Right lobe of liver (tissue), 6 donors: Measurements from ENCODE around the gene AKR1C2. TPM values are rescaled to one million over a fixed set of nuclear protein-coding genes. Genes with fewer than 3 reads are reported as not detected.
"Not testable (repeated sequence)": the region's sequence is repeated elsewhere in the genome, so short reads cannot be mapped to it uniquely, and the experiment has no call there.

Experiments used
- ATAC-seq, 4 donors: fragments of 200-7000 bp; cut with Tn5 transposase; one replicate each; pipeline ENCODE4 v1.9.1; 2020; ENCODE audit warnings: mild to moderate bottlenecking in 4 of 4, moderate library complexity in 4 of 4
- DNase-seq, 3 donors: peaks; one replicate each; pipeline ENCODE4 v3.0.0-alpha.2; 2020
- H3K27ac ChIP-seq, 3 donors: fragments of 200-600 bp; one replicate each; pipeline ENCODE4 v1.8.0; 2022
- H3K27me3 ChIP-seq, 2 donors: fragments of 200-600 bp; one replicate each; pipeline ENCODE4 v1.8.0; 2022
- H3K36me3 ChIP-seq, 4 donors: fragments of 200-600 bp; sonication (generic) in 1 of 4; one replicate each; pipeline versions ENCODE4 v1.5.1 to v1.8.0; 2017 to 2022; ENCODE audit warnings: control low read depth in 1 of 4
- H3K4me1 ChIP-seq, 4 donors: fragments of 200-600 bp; sonication (generic) in 1 of 4; one replicate each; pipeline versions ENCODE4 v1.5.1 to v1.8.0; 2017 to 2022; ENCODE audit warnings: control low read depth in 1 of 4
- H3K4me3 ChIP-seq, 3 donors: fragments of 200-600 bp; one replicate each; pipeline ENCODE4 v1.8.0; 2022
- H3K9me3 ChIP-seq, 4 donors: fragments of 200-600 bp; sonication (generic) in 1 of 4; one replicate each; pipeline versions ENCODE4 v1.5.1 to v1.8.0; 2017 to 2022; ENCODE audit warnings: control low read depth in 1 of 4
- CTCF ChIP-seq, 4 donors: fragments of 200-600 bp in 3 of 4; fragments of 450-650 bp in 1 of 4; IDR thresholded peaks; one replicate each; pipeline versions ENCODE4 v1.5.1 to v1.8.0; 2016 to 2022; ENCODE audit warnings: antibody characterized with exemption in 4 of 4, mild to moderate bottlenecking in 2 of 4
- POLR2A ChIP-seq: fragments of 450-650 bp; IDR thresholded peaks from one replicate; pipeline ENCODE4 v1.6.1; 2017; ENCODE audit warnings: antibody characterized with exemption, mild to moderate bottlenecking
- WGBS: methylation state at CpG from one replicate; pipeline ENCODE4 v1.1.6; 2018; ENCODE audit warnings: low coverage, low lambda C conversion rate; ENCODE audit not compliant: insufficient coverage; ENCODE audit errors: missing lambda C conversion rate; 5-methylcytosine and 5-hydroxymethylcytosine counted together
- intact Hi-C, 2 donors: fragments of 100-400 bp; cut with DNase I; formaldehyde crosslinking; loops; one replicate each; pipeline versions ENCODE4 v1.11.2 to v1.14.1; 2022
- total RNA-seq, 6 experiments: library from RNA; depleted of rRNA in 2 of 6; stranded (reverse); fragments of >200 nt in 2 of 6; fragmentation: NEBNext Ultra II Directional in 3 of 6; extraction: Animal tissue kit (Norgen Biotek cat#: 25700) in 3 of 6; gene quantifications; one replicate each; pipeline versions ENCODE4 v1.1.0 to v1.2.4, GENCODE V29; 2016 to 2023
- donor health status: DM: no; HTN: yes; CAD: no.
- donor health status: DM: no; HTN: no; CAD: no.
- donor health status: DM: no; HTN: no; CAD: no.
- donor health status: DM: no; HTN: yes; CAD: no.
- donor health status: DM: no; HTN: yes; CAD: no.

The AKR1C2 gene
- total RNA-seq, 6 experiments from 2014 or later: 203 to 2,018 (median 421) TPM

GRCh38 chr10:4945766-4946717 lies 57.6 kb downstream of the AKR1C2 start:
- WGBS: 85% methylated on average over 2 of the region's 2 CpGs
- no peak for ATAC-seq
- Histone ChIP-seq H3K4me3 (no peak overlapping the region), H3K27ac (peak overlapping the region; percentile 79 to 98 (median 96)), H3K9me3 (no peaks in the 10 kb centered on the region), H3K36me3 (no peaks in the 10 kb centered on the region), H3K27me3 (no peaks in the 10 kb centered on the region), H3K4me1 (peaks cover 0 to 76% (median 15%) of the 10 kb centered on the region in 4 donors)
- intact Hi-C loops: no loop called here
- DNase-seq: no peak
- no peak for TF ChIP-seq POLR2A
- TF ChIP-seq CTCF (IDR thresholded peaks at IDR 0.05): no peak

- Histone ChIP-seq H3K36me3 (no peaks in the 10 kb centered on the region), H3K27me3 (no peaks in the 10 kb centered on the region), H3K4me3 (no peak overlapping the region), H3K9me3 (no peaks in the 10 kb centered on the region), H3K27ac (peak overlapping the region in 2 of 3 donors; percentile 49 to 96), H3K4me1 (peaks cover 0 to 87% (median 17%) of the 10 kb centered on the region in 4 donors)
- ATAC-seq (no peak), DNase-seq (no peak)
- intact Hi-C loops: no loop called here
- WGBS: 80% methylated on average over 1 of the region's 1 CpG
- no peak for TF ChIP-seq POLR2A
- no peak for TF ChIP-seq CTCF (IDR thresholded peaks at IDR 0.05)
These were observed 58.8 kb downstream of the AKR1C2 start for GRCh38 chr10:4944841-4945240.

- peak overlapping the region; percentile 72 to 96 (median 78) for H3K27ac ChIP-seq
- DNase-seq (no peak), ATAC-seq (no peak)
- no peak for TF ChIP-seq POLR2A
- TF ChIP-seq CTCF (IDR thresholded peaks at IDR 0.05): no peak
- peaks cover 0 to 92% (median 19%) of the 10 kb centered on the region in 4 donors for H3K4me1 ChIP-seq
- no peaks in the 10 kb centered on the region for H3K27me3 ChIP-seq
- no peaks in the 10 kb centered on the region for H3K36me3 ChIP-seq
- intact Hi-C loops: no loop called here
- 50% methylated on average over 2 of the region's 2 CpGs for WGBS
- no peak overlapping the region for H3K4me3 ChIP-seq
- no peaks in the 10 kb centered on the region for H3K9me3 ChIP-seq
These were observed 59.8 kb downstream of the AKR1C2 start for GRCh38 chr10:4943821-4944220.

GRCh38 chr10:4943416-4943815 lies 60.2 kb downstream of the AKR1C2 start:
- H3K27ac ChIP-seq: peak overlapping the region; percentile 72 to 96 (median 78)
- intact Hi-C loops: not testable (repeated sequence)

GRCh38 chr10:4942931-4943330 lies 60.7 kb downstream of the AKR1C2 start:
- intact Hi-C loops, H3K9me3 ChIP-seq, H3K4me3 ChIP-seq, H3K27me3 ChIP-seq, H3K36me3 ChIP-seq: not testable (repeated sequence)
- H3K4me1 ChIP-seq: peaks cover 0 to 90% (median 18%) of the 10 kb centered on the region in 4 donors
- TF ChIP-seq CTCF (IDR thresholded peaks at IDR 0.05): peak; percentile 5 to 39 (median 30)
- peak in 2 of 3 donors; percentile 34 to 59 for DNase-seq
- 33% methylated on average over 2 of the region's 2 CpGs for WGBS
- ATAC-seq: peak; percentile 53 to 76 (median 63)
- peak overlapping the region; percentile 72 to 96 (median 78) for H3K27ac ChIP-seq

More at GRCh38 chr10:4943416-4943815, 60.2 kb downstream of the AKR1C2 start:
- H3K9me3 ChIP-seq, H3K27me3 ChIP-seq, H3K36me3 ChIP-seq, DNase-seq, H3K4me3 ChIP-seq: not testable (repeated sequence)
- H3K4me1 ChIP-seq: peaks cover 0 to 92% (median 18%) of the 10 kb centered on the region in 4 donors
- ATAC-seq: peak in 2 of 4 donors; percentile 0 to 5
